HG03558 (cell line): ENCODE results near the gene PRDM16.

ENCODE experiments used
- ATAC-seq: cut with Tn5 transposase; IDR thresholded peaks from one replicate; pipeline ENCODE4 v1.9.1; 2021; ENCODE audit warnings: moderate number of reproducible peaks; ENCODE audit not compliant: unreplicated experiment; ENCODE audit errors: extremely low read depth

Gene PRDM16

GRCh38 chr1:3335754-3336640, 267.0 kb downstream of the PRDM16 start:
- ATAC-seq, result no peak

DNA sequence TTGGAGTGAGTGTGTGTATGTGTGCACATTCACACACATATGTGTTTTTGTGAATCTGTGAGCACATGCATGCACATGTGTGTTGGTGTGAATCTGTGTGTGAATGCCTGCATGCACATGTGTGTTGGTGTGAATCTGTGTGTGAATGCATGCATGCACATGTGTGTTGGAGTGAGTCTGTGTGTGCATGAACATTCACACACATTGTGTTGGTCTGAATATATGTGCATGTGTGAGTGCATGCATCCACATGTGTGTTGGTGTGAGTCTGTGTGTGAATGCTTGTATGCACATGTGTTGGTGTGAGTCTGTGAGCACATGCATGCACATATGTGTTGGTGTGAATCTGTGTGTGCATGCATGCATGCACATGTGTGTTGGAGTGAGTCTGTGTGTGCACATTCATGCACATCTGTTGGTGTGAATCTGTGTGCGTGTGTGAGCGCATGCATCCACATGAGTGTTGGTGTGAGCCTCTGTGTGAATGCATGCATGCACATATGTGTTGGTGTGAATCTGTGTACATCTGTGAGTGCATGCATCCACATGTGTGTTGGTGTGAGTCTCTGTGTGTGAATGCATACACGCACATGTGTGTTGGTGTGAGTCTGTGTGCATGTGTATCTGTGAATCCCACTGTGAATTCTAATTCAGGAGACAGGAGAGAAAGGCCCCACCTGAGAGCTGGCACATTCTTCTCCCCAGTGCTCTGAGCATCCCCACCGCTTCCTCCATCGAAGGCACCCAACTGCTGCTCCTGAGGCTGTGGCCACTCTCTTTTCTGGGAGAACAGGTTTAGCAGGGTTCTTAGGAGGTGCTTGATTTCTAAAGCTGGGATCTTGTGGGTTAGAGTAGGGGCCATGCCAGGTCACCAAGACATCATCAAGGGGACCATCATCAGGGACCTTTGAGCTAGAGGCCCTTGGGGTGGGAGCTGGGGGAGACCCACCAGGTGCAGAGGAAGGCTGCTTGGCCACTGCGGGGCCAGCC, 267.9 kb downstream of the PRDM16 start:
- ATAC-seq, result no peak

GRCh38 chr1:3337798-3338724, 269.1 kb downstream of the PRDM16 start:
- no peak for ATAC-seq

- no peak for ATAC-seq
These were observed 269.7 kb downstream of the PRDM16 start for GRCh38 chr1:3338725-3339070.

GRCh38 chr1:3339856-3340255, 270.9 kb downstream of the PRDM16 start:
- ATAC-seq, result no peak

- no peak for ATAC-seq
These were observed 271.7 kb downstream of the PRDM16 start for GRCh38 chr1:3340548-3341235.

GRCh38 chr1:3341236-3341994, 272.4 kb downstream of the PRDM16 start:
- no peak for ATAC-seq

- ATAC-seq, result no peak
These were observed 274.0 kb downstream of the PRDM16 start for GRCh38 chr1:3342960-3343359.

GRCh38 chr1:3344395-3344794, 275.4 kb downstream of the PRDM16 start:
- ATAC-seq, result no peak

GRCh38 chr1:3345792-3346191, 276.8 kb downstream of the PRDM16 start:
- no peak for ATAC-seq

DNA sequence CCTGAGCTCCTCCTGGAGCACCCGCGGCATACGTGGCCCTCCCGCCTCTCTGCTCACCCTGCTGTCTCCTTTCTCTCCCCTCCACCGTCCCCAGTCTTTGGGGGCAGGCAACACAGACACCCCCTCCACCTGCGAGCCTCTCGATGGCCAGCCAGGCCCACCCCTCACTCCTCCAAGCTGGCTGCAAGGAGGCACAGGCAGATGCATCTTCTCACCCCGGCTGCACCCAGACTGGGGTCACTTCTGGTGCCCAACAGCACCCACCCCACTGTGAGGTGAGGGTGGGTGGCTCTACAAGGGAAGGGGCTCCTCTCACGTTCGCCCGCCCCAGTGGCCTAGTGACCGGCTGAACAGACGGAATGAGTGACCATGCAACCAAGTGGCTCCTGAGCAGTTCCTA, 277.5 kb downstream of the PRDM16 start:
- ATAC-seq, result no peak

DNA sequence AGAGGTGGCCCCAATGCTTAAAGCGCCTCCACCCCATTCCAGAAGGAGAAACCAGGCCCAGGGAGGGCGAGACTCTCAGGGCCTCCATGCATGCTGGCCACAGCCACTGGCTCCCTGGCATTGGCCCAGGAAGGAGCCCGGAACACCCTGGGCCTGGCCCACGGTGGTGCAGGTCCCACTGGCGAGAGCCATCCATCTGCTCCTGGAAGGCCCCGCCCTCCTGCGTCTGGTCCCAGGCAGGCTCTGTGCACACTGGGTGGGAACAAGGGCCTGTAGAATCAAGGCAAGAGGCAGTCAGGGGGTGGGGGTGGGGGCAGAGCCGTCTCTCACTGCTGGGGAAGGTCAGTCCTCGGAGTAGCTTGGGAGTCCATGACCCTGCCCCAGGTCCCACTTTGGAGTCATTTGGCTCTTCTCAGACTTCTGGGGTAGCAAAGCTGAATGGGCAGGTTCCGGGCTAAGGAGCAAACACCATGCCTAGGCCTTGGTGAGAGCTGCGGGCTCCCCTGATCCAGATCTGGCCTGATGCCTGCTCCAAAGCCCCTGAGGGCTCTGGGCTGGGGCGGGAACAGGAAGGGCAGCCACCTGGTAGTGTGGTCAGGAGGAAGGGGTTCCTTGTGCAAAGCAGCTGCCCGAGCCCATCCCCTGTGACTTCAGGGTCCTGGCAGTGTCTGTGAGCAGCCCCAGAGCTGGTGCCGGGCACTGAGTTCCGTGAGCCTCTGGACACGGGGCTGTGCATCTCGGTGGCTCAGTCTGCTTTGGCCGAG, 278.4 kb downstream of the PRDM16 start:
- ATAC-seq, result no peak

- no peak for ATAC-seq
These were observed 279.3 kb downstream of the PRDM16 start for GRCh38 chr1:3348196-3348865.

GRCh38 chr1:3349161-3349967, 280.4 kb downstream of the PRDM16 start:
- no peak for ATAC-seq

DNA sequence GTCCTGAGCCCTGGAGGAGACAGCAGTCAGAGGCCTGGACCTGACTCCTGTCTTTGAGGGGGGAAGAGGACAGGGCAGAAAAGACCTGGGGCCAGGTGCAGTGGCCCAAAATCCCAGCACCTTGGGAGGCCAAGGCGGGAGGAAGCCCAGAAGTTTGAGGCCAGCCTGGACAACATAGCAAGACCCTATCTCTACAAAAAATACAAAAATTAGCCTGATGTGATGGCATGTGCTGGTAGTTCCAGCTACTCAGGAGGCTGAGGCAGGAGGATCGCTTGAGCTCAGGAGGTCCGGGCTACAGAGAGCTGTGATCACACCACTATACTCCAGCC, 280.9 kb downstream of the PRDM16 start:
- no peak for ATAC-seq

DNA sequence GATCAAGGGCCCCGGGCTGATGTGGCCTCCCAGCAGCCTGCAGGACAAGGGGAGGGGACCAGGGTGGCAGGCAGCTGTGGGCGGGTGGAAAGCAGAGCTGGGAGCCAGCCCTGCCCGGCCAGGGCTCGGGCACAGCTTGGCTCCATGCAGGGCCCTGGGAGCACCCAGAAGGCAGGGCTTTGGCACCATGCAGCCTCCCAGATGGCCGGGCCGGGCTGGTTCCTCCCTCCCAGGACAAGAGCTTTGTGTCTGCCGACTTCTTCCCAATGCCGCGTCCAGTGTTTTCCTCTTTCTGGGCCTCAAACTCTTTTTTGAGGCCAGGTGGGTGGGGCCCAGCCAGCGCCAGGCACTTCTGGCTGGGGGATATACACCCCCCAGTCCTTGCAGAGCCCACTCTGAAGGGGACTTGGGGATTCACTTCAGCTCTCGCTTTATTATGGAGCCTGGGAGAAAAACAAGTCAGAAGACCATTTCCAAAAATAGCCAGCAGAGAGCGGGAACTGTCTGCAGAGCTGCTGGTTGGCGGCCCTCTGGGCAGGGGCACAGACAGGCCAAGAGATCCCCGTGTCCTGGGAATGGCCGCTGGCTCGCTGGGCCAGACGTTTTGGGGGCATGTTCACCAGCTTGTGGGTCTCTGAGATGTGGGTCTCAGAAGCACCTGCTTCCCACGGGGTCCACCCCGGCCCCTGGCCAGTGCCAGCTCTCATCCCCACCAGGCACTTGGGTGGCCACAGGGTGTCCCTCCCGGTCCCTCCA, 281.7 kb downstream of the PRDM16 start:
- ATAC-seq, result no peak
